GM12878 (cell line): Measurements from ENCODE around the gene CXCR6. TPM values are rescaled to one million over a fixed set of nuclear protein-coding genes. Genes with fewer than 3 reads are reported as not detected.

Experiments used
- ATAC-seq: fragments of 200-7000 bp; cut with Tn5 transposase; 3 replicates; pipeline ENCODE4 v1.9.1; 2020; ENCODE audit warnings: mild to moderate bottlenecking, moderate library complexity
- BruUV-seq: library from RNA; stranded (reverse); fragments of 400-500 nt; replicated peaks from 2 replicates; lab custom pipeline; 2021; lab: Mats Ljungman, UMichigan
- CTCF ChIA-PET: fragments of 300-600 bp; sonication (Branson Sonifier 250); formaldehyde crosslinking; extraction: SDS; loops from one replicate; lab custom pipeline; 2021; ENCODE audit warnings: inconsistent platforms; lab: Yijun Ruan, JAX
- POLR2A ChIA-PET: fragments of 350-600 bp; formaldehyde crosslinking; extraction: SDS; loops from one replicate; lab custom pipeline; 2021; ENCODE audit warnings: inconsistent platforms; lab: Charles Lee
- RAD21 ChIA-PET: fragments of 300-600 bp; sonication (Branson Sonifier 250); formaldehyde crosslinking; loops from one replicate; lab custom pipeline; 2023; ENCODE audit warnings: antibody characterized with exemption; ENCODE audit not compliant: unreplicated experiment; lab: Charles Lee
- SMC1A ChIA-PET: fragments of 300-600 bp; sonication (Branson Sonifier 250); formaldehyde crosslinking; loops from one replicate; lab custom pipeline; 2023; ENCODE audit not compliant: unreplicated experiment, uncharacterized antibody; lab: Charles Lee
- DNase-seq: peaks from one replicate; pipeline ENCODE4 v3.0.0-alpha.2; 2011; ENCODE audit warnings: low read depth, low spot score
- FAIRE-seq: peaks from 3 replicates; lab custom pipeline; 2011; peaks lifted over from hg19 to GRCh38; lab: Jason Lieb, UNC
- H2AFZ ChIP-seq: 2 replicates; pipeline ENCODE4 v1.6.0; 2011; ENCODE audit warnings: low read depth, low read length, control low read depth; ENCODE audit not compliant: control insufficient read depth
- H3K27ac ChIP-seq: 2 replicates; pipeline ENCODE4 v1.5.1; 2011; ENCODE audit warnings: control low read depth; ENCODE audit not compliant: control insufficient read depth, insufficient read depth
- H3K27me3 ChIP-seq, 2 experiments: replicated peaks in 1 of 2; 2 replicates each; pipeline versions ENCODE4 v1.6.0 to v1.6.1; 2011; ENCODE audit warnings: low read length in 1 of 2; ENCODE audit not compliant: control insufficient read depth in 2 of 2, insufficient read depth in 2 of 2
- H3K36me3 ChIP-seq, 2 experiments: 2 replicates each; pipeline ENCODE4 v1.5.1; 2011; ENCODE audit warnings: low read length in 1 of 2; ENCODE audit not compliant: control insufficient read depth in 2 of 2, insufficient read depth in 2 of 2
- H3K4me1 ChIP-seq: 2 replicates; pipeline ENCODE4 v1.6.1; 2011; ENCODE audit warnings: mild to moderate bottlenecking, low read length, moderate library complexity, mixed read lengths; ENCODE audit not compliant: control insufficient read depth, insufficient read depth
- H3K4me2 ChIP-seq: 2 replicates; pipeline ENCODE4 v1.6.0; 2011; ENCODE audit warnings: control low read depth; ENCODE audit not compliant: control insufficient read depth, insufficient read depth
- H3K4me3 ChIP-seq: fragments of 200-600 bp; sonication (generic); 2 replicates; pipeline ENCODE4 v1.5.1; 2016
- H3K79me2 ChIP-seq: 2 replicates; pipeline ENCODE4 v1.6.0; 2011; ENCODE audit warnings: low read length; ENCODE audit not compliant: control insufficient read depth, insufficient read depth
- H3K9ac ChIP-seq: 2 replicates; pipeline ENCODE4 v1.8.0; 2011; ENCODE audit warnings: low read length, control low read depth, mixed read lengths; ENCODE audit not compliant: control insufficient read depth, insufficient read depth
- H3K9me3 ChIP-seq: replicated peaks from 3 replicates; pipeline ENCODE4 v1.5.1; 2011; ENCODE audit warnings: mild to moderate bottlenecking, low read length; ENCODE audit not compliant: control insufficient read depth, insufficient read depth
- H4K20me1 ChIP-seq: 2 replicates; pipeline ENCODE4 v1.6.0; 2011; ENCODE audit not compliant: control insufficient read depth, insufficient read depth
- BMI1 ChIP-seq: fragments of 450-650 bp; IDR thresholded peaks from 2 replicates; pipeline ENCODE4 v1.6.1; 2016; ENCODE audit warnings: mild to moderate bottlenecking, moderate library complexity, borderline replicate concordance
- PKNOX1 ChIP-seq: fragments of 450-650 bp; IDR thresholded peaks from 2 replicates; pipeline ENCODE4 v1.6.1; 2016; ENCODE audit warnings: mild to moderate bottlenecking
- WGBS: methylation state at CpG from one replicate; pipeline ENCODE4 v1.1.6; 2016; ENCODE audit warnings: low lambda C conversion rate; ENCODE audit not compliant: insufficient replicate concordance, insufficient coverage; ENCODE audit errors: missing lambda C conversion rate; 5-methylcytosine and 5-hydroxymethylcytosine counted together
- in situ Hi-C: fragments of 300-500 bp; cut with MboI; formaldehyde crosslinking; loops from 9 replicates; pipeline ENCODE4 v1.14.3; 2018; ENCODE audit warnings: mixed read lengths
- intact Hi-C: fragments of 100-400 bp; cut with micrococcal nuclease; formaldehyde crosslinking; loops from one replicate; pipeline ENCODE4 v1.14.2; 2022; ENCODE audit not compliant: unreplicated experiment
- polyA plus RNA-seq, 11 experiments: library from polyadenylated mRNA; depleted of rRNA in 4 of 11; unstranded in 6 of 11; stranded (reverse) in 5 of 11; fragments of >200 nt; fragmentation: Nextera tagmentation in 4 of 11; fragmentation: Illumina TruSeq in 1 of 11; extraction: Ambion mirVana in 4 of 11; extraction: Trizol in 1 of 11; gene quantifications; 1 replicate in 1 of 11; 2 replicates in 10 of 11; pipeline versions ENCODE4 v1.2.1 to v1.2.3, GENCODE V29; 2011 to 2016; ENCODE audit warnings: inconsistent platforms in 2 of 11, missing spikeins in 2 of 11, low read depth in 1 of 11
- total RNA-seq, 4 experiments: library from RNA; depleted of rRNA in 3 of 4; stranded (reverse); fragments of >200 nt in 3 of 4; fragmentation: Illumina TruSeq in 1 of 4; extraction: Trizol in 1 of 4; gene quantifications; 2 replicates each; pipeline versions ENCODE4 v1.2.1 to v1.2.3, GENCODE V29; 2013 to 2021
- TF ChIP-seq, protein P1 (sequence below): fragments of 450-650 bp; IDR thresholded peaks from 2 replicates; pipeline ENCODE4 v1.6.1; 2016; ENCODE audit warnings: mild to moderate bottlenecking

The CXCR6 gene
- total and polyA plus RNA-seq, 10 of the 15 experiments (the other 5 are each of a cell fraction or from before 2014, with no cell fraction given) = 0.04 to 0.20 (median 0.12) TPM; not detected in 5

GRCh38 chr3:45908761-45909160 is 34.5 kb upstream of the CXCR6 start:
- ChIA-PET SMC1A (interaction anchor here (1.1 to 11.8 kb wide), 14 partner anchors 9 to 249 kb away, joined by 3 to 199 read pairs (median 21); partner anchors contain the start of genes CCR9 and LZTFL1), POLR2A (interaction anchor here (0.6 to 6.4 kb wide), 15 partner anchors 11 to 220 kb away, joined by 3 to 41 read pairs (median 4); partner anchors contain the start of gene SACM1L), CTCF (interaction anchor here (0.7 to 8.5 kb wide), 9 partner anchors 19 to 249 kb away, joined by 3 to 67 read pairs (median 5); no protein-coding TSS in a partner anchor), RAD21 (interaction anchor here (1.0 to 11.1 kb wide), 13 partner anchors 12 to 156 kb away, joined by 3 to 229 read pairs (median 14); partner anchors contain the start of genes CCR9 and LZTFL1)
- intact Hi-C loops (no loop called here), in situ Hi-C loops (no loop called here)
- H3K4me3 ChIP-seq = no peak overlapping the region
- no TSS peak for BruUV-seq
- peaks cover 0 to 8% of the 10 kb centered on the region in 2 experiments; a peak in 3 of 4 replicates for H3K36me3 ChIP-seq
- H3K27ac ChIP-seq = no peak overlapping the region
- no peak overlapping the region for H2AFZ ChIP-seq
- peaks cover 17% of the 10 kb centered on the region for H3K4me1 ChIP-seq
- no peak overlapping the region for H3K9ac ChIP-seq
- H3K4me2 ChIP-seq = no peak overlapping the region
- no peaks in the 10 kb centered on the region for H4K20me1 ChIP-seq
- peaks cover 23% of the 10 kb centered on the region; the same call in 2 of the 3 replicates for H3K9me3 ChIP-seq
- ATAC-seq (no peak), DNase-seq (no peak), FAIRE-seq (no peak)
- H3K27me3 ChIP-seq = peaks cover 0 to 2% of the 10 kb centered on the region in 2 experiments; a peak in 1 of 4 replicates
- TF ChIP-seq, protein P1, sequence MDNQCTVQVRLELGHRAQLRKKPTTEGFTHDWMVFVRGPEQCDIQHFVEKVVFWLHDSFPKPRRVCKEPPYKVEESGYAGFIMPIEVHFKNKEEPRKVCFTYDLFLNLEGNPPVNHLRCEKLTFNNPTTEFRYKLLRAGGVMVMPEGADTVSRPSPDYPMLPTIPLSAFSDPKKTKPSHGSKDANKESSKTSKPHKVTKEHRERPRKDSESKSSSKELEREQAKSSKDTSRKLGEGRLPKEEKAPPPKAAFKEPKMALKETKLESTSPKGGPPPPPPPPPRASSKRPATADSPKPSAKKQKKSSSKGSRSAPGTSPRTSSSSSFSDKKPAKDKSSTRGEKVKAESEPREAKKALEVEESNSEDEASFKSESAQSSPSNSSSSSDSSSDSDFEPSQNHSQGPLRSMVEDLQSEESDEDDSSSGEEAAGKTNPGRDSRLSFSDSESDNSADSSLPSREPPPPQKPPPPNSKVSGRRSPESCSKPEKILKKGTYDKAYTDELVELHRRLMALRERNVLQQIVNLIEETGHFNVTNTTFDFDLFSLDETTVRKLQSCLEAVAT = peak; percentile 54; the same call in 1 of the 2 replicates
- TF ChIP-seq PKNOX1 = peak; percentile 26; the same call in 1 of the 2 replicates
- no peak for TF ChIP-seq BMI1
- no peaks in the 10 kb centered on the region for H3K79me2 ChIP-seq
- 90% methylated on average over 7 of the region's 7 CpGs for WGBS
